ENCODE results near the gene OR8D4. TPM values are rescaled to one million over a fixed set of nuclear protein-coding genes. Genes with fewer than 3 reads are reported as not detected.

OR8D4 gene
- total and polyA plus RNA-seq, 2 experiments from 2014 or later, result 0.54 to 0.90 TPM

GRCh38 chr11:123942413-123942812 is 40.4 kb downstream of the OR8D4 start:
- no peak for DNase-seq (ENCODE audit: low spot score)
- TF ChIP-seq EZH2phosphoT487 (IDR thresholded peaks at IDR 0.05; ENCODE audit: low read depth, severe bottlenecking, unreplicated experiment) (no peak), CTCF (IDR thresholded peaks at IDR 0.05; ENCODE audit: poor library complexity) (no peak), EZH2 (IDR thresholded peaks at IDR 0.05; ENCODE audit: borderline replicate concordance) (no peak)
- WGBS (ENCODE audit: low lambda C conversion rate, missing lambda C conversion rate), result 91% methylated on average over 4 of the region's 4 CpGs

GRCh38 chr11:123943738-123944137 is 41.8 kb downstream of the OR8D4 start, which contains the start of gene OR6T1:
TSS of gene OR6T1 (minus strand) at chr11:123943838. CDS start at chr11:123943838, 0 bp downstream.
- TF ChIP-seq EZH2 (IDR thresholded peaks at IDR 0.05; ENCODE audit: borderline replicate concordance) (no peak), CTCF (IDR thresholded peaks at IDR 0.05; ENCODE audit: poor library complexity) (no peak), EZH2phosphoT487 (IDR thresholded peaks at IDR 0.05; ENCODE audit: low read depth, severe bottlenecking, unreplicated experiment) (no peak)
- no peak within 1 kb of the TSS for H3K27ac ChIP-seq
- H3K4me3 ChIP-seq, result no peak within 1 kb of the TSS
- H3K9me2 ChIP-seq (replicated peaks; ENCODE audit: insufficient read depth), result no peaks in the 10 kb centered on the region
- H3K4me1 ChIP-seq (ENCODE audit: insufficient read depth), result no peaks in the 10 kb centered on the region
- no peaks in the 10 kb centered on the region for H3K27me3 ChIP-seq
- H3K4me2 ChIP-seq, result no peak within 1 kb of the TSS
- 87% methylated on average over 3 of the region's 3 CpGs for WGBS (ENCODE audit: low lambda C conversion rate, missing lambda C conversion rate)
- H2AFZ ChIP-seq, result no peak within 1 kb of the TSS
- no peaks in the 10 kb centered on the region for H4K20me1 ChIP-seq (ENCODE audit: insufficient read depth, poor library complexity, severe bottlenecking)
- H3K9me3 ChIP-seq (ENCODE audit: low read depth), result no peaks in the 10 kb centered on the region
- DNase-seq (ENCODE audit: low spot score), result no peak
- H3K79me2 ChIP-seq, result no peaks in the 10 kb centered on the region
- no peaks in the 10 kb centered on the region for H3K36me3 ChIP-seq (replicated peaks; ENCODE audit: insufficient read depth, low read depth)

More at GRCh38 chr11:123942413-123942812, 40.4 kb downstream of the OR8D4 start:
- Histone ChIP-seq H3K9me3 (ENCODE audit: low read depth) (no peaks in the 10 kb centered on the region), H4K20me1 (ENCODE audit: insufficient read depth, poor library complexity, severe bottlenecking) (no peaks in the 10 kb centered on the region), H3K79me2 (no peaks in the 10 kb centered on the region), H3K4me2 (no peak overlapping the region), H3K4me1 (ENCODE audit: insufficient read depth) (no peaks in the 10 kb centered on the region), H3K27me3 (no peaks in the 10 kb centered on the region), H2AFZ (no peak overlapping the region), H3K9me2 (replicated peaks; ENCODE audit: insufficient read depth) (no peaks in the 10 kb centered on the region), H3K4me3 (no peak overlapping the region), H3K27ac (no peak overlapping the region), H3K36me3 (replicated peaks; ENCODE audit: insufficient read depth, low read depth) (no peaks in the 10 kb centered on the region)

GRCh38 chr11:123945132-123945531 is 43.2 kb downstream of the OR8D4 start:
- Histone ChIP-seq H3K9me3 (ENCODE audit: low read depth) (no peaks in the 10 kb centered on the region), H3K79me2 (no peaks in the 10 kb centered on the region), H3K27ac (no peak overlapping the region), H3K4me3 (no peak overlapping the region), H3K9me2 (replicated peaks; ENCODE audit: insufficient read depth) (no peaks in the 10 kb centered on the region), H4K20me1 (ENCODE audit: insufficient read depth, poor library complexity, severe bottlenecking) (no peaks in the 10 kb centered on the region), H3K4me2 (peak overlapping the region; percentile 15), H3K36me3 (replicated peaks; ENCODE audit: insufficient read depth, low read depth) (no peaks in the 10 kb centered on the region), H2AFZ (no peak overlapping the region), H3K27me3 (no peaks in the 10 kb centered on the region), H3K4me1 (ENCODE audit: insufficient read depth) (no peaks in the 10 kb centered on the region)
- TF ChIP-seq EZH2 (IDR thresholded peaks at IDR 0.05; ENCODE audit: borderline replicate concordance) (no peak), CTCF (IDR thresholded peaks at IDR 0.05; ENCODE audit: poor library complexity) (no peak), EZH2phosphoT487 (IDR thresholded peaks at IDR 0.05; ENCODE audit: low read depth, severe bottlenecking, unreplicated experiment) (no peak)
- WGBS (ENCODE audit: low lambda C conversion rate, missing lambda C conversion rate), result 17% methylated on average over 1 of the region's 1 CpG
- no peak for DNase-seq (ENCODE audit: low spot score)

GRCh38 chr11:123956752-123957151 is 54.8 kb downstream of the OR8D4 start:
- no peak overlapping the region for H3K4me2 ChIP-seq
- H3K27me3 ChIP-seq, result no peaks in the 10 kb centered on the region
- no peaks in the 10 kb centered on the region for H3K36me3 ChIP-seq (replicated peaks; ENCODE audit: insufficient read depth, low read depth)
- H3K27ac ChIP-seq, result no peak overlapping the region
- no peak for DNase-seq (ENCODE audit: low spot score)
- TF ChIP-seq EZH2 (IDR thresholded peaks at IDR 0.05; ENCODE audit: borderline replicate concordance) (no peak), CTCF (IDR thresholded peaks at IDR 0.05; ENCODE audit: poor library complexity) (no peak), EZH2phosphoT487 (IDR thresholded peaks at IDR 0.05; ENCODE audit: low read depth, severe bottlenecking, unreplicated experiment) (no peak)
- no peak overlapping the region for H3K4me3 ChIP-seq
- H4K20me1 ChIP-seq (ENCODE audit: insufficient read depth, poor library complexity, severe bottlenecking), result no peaks in the 10 kb centered on the region
- H3K9me3 ChIP-seq (ENCODE audit: low read depth), result no peaks in the 10 kb centered on the region
- H3K79me2 ChIP-seq, result no peaks in the 10 kb centered on the region
- no peaks in the 10 kb centered on the region for H3K9me2 ChIP-seq (replicated peaks; ENCODE audit: insufficient read depth)
- no peaks in the 10 kb centered on the region for H3K4me1 ChIP-seq (ENCODE audit: insufficient read depth)
- no peak overlapping the region for H2AFZ ChIP-seq

Data from hepatocyte (in vitro differentiated cells).